ENCODE measurements around the gene MINDY3.
A peak's percentile ranks its signal among the peaks of the same experiment; 100 is the strongest.
"Not testable (repeated sequence)": the region's sequence is repeated elsewhere in the genome, so short reads cannot be mapped to it uniquely, and the experiment has no call there.

The MINDY3 gene

GRCh38 chr10:15780353-15781135, 79.8 kb downstream of the MINDY3 start:
- no peak for DNase-seq (ENCODE audit: low spot score)

- peak; percentile 68 for DNase-seq (ENCODE audit: low spot score)
Measured at GRCh38 chr10:15775513-15775912, 84.8 kb downstream of the MINDY3 start.

DNA sequence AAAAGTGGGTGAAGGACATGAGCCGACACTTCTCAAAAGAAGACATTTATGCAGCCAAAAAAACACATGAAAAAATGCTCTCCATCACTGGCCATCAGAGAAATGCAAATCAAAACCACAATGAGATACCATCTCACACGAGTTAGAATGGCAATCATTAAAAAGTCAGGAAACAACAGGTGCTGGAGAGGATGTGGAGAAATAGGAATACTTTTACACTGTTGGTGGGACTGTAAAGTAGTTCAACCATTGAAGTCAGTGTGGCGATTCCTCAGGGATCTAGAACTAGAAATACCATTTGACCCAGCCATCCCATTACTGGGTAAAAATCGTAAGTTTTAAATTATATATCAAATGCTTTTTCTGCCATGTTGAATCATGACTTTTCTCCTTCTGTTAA, 85.8 kb downstream of the MINDY3 start:
- DNase-seq (ENCODE audit: low spot score) = not testable (repeated sequence)

- no peak for DNase-seq (ENCODE audit: low spot score)
Measured at GRCh38 chr10:15764892-15765454, 95.3 kb downstream of the MINDY3 start.

DNA sequence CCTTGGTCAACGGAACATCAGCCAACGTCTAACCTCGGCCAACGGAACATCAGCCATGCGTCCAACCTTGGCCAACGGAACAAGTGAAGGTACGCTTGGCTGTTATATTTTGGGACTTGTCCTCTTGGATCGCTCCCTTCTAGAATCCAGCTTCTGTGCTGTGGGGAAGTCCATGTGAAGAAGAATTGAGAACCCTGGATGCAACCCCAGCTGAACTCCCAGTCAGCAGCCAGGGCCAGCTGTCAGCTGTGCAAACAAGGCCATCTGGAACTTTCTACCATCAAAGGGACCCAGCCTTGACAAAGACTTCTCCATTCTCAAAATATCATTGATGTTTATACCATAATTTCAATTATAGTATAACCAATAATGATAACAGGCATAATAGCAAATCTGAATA, 97.3 kb downstream of the MINDY3 start:
- DNase-seq (ENCODE audit: low spot score) = no peak

DNA sequence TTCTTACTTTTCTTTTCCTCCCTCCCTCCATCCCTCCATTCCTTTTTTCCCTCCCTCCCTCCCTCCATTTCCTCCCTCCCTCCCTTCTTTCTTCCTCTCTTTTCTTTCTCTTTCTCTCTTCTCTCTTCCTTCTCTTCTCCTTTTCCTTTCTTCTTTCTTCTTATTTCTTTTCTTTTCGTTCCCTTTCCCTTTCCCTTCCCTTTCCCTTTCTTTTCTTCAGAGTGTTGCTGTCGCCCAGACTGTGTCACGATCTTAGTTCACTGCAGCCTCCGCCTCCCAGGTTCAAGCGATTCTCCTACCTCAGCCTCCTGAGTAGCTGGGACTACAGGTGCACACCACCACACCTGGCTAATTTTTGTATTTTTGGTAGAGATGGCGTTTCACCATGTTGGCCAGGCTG, 98.1 kb downstream of the MINDY3 start:
- not testable (repeated sequence) for DNase-seq (ENCODE audit: low spot score)

DNA sequence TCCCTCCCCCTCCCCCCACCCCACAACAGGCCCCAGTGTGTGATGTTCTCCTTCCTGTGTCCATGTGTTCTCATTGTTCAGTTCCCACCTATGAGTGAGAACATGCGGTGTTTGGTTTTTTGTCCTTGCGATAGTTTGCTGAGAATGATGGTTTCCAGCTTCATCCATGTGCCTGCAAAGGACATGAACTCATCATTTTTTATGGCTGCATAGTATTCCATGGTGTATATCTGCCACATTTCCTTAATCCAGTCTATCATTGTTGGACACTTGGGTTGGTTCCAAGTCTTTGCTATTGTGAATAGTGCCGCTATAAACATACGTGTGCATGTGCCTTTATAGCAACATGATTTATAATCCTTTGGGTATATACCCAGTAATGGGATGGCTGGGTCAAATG, 99.1 kb downstream of the MINDY3 start:
- not testable (repeated sequence) for DNase-seq (ENCODE audit: low spot score)

- no peak for DNase-seq (ENCODE audit: low spot score)
Measured at GRCh38 chr10:15760681-15761080, 99.6 kb downstream of the MINDY3 start.

DNA sequence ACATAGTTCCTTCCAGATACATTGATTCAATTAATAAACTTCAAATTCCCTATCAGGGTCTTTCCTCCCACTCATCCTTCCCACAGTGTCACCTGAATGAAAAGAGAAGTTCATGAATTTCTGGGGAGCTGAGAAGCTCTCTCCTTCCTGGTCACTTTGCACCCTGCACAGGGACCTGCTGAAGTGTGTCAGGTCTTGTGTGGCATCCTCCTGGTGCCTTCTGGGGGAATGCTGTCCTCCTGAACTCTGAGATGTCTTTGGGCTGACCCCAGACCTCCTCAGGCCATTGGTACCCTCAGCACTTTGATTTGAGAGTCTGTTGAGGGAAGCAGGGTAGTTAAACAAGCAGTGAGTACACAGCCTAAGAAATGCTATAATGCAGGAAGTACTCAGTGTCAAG, 101.0 kb downstream of the MINDY3 start:
- DNase-seq (ENCODE audit: low spot score) = no peak

- no peak for DNase-seq (ENCODE audit: low spot score)
Measured at GRCh38 chr10:15758618-15759017, 101.7 kb downstream of the MINDY3 start.

DNA sequence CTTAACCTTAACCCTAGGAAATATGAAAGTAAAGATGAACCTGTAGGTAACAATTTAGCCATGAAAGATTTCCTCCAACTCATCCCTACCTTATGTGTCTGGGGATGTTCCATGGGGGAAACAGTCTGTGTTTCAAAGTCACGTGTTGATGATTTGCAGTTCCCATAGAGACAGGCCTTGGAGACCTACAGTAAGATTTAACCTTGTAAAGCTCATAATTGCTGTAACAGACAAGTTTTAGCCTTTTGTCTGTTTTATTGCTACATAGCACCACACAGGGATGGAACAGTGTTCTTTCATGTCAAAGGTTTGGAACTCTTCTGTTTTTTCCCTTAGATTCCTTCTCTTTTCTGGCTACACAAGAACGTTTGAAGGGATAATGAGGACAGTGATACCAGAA, 105.4 kb downstream of the MINDY3 start:
- no peak for DNase-seq (ENCODE audit: low spot score)

DNA sequence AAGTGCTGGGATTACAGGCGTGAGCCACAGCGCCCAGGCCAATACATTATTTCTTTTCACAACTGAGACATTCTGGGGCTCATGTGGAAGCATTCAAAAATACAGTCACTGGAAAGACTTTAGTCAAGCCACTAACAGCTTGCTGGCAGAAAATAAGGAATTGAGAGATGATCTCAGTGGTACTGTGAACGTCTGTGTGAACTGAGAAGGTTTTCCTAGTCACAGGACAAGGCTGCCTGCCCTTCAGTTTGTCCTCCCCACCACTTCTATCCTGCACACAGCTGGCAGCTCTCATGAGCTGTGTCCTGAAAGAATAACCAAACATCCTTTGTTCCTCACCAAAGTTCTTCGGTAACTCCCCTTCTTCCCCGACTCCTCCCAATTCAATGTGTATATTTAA, 109.3 kb downstream of the MINDY3 start:
- no peak for DNase-seq (ENCODE audit: low spot score)

DNA sequence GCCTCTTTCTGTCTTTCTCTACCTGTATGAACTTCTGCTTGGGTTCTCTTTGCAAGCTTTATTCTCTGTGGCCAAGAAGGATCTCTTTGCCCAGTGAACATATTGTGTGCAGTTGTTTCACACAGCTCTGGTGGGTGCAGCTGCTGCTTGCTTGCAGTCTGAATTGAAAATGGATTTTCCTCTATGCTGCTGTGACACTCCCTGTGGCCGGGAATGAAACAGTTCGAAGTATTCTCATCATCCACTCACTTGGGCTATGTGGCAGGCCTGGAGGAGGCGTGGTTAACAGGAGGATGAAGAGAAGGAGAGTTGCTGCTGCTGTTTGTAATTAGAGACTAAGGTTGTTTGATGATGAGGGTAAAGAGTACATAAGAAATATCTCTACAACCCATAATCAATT, 112.2 kb downstream of the MINDY3 start:
- DNase-seq (ENCODE audit: low spot score) = peak; percentile 14

GRCh38 chr10:15747632-15748031, 112.7 kb downstream of the MINDY3 start:
- DNase-seq (ENCODE audit: low spot score) = no peak

DNA sequence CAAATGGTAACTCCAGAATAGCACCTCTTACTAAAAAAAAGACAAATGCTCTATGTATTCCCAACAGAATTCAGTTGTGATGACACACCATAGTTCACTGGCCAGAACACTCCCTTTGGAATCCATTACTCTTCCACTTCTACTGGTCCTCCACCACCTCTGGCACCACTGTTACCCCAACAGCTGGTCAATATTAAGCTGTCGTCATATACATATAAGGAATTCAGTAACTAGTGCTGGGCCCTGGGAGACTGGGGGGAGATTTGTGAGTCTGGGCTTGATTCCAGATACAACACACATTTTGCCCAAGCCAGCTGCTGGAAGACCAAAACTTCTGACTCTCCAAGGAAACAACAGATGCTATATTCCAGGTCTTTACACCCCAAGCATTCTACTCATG, 114.6 kb downstream of the MINDY3 start:
- peak; percentile 29 for DNase-seq (ENCODE audit: low spot score)

DNA sequence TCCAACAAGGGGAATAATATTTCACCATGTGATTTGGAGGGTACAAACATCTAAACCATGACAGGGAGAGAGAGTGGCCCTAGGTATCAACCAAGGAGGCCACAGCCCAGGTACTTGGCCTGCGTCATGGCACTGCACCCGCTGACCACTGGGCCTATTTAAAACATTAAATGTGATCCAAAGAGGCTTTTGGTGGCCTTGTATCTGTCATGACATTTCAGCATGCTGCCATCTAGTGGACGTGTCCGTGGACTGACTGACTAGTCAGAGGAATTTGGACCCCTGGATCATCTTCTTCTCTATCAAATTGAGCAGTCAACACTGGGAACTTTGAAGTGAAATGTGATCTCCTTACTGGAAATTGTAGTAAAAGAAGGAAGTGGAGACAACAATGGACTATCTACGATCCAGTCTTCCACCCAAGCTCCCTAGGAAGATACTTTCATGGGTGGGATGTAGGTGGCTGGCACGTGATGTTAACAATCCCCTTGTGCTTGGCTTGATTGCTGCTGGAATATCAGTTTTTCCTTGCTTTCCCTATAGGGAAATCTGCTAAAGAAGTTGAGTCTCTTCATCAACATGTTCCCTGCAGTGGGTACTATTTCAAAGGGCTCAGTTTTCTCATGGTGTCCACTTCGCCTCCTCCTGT, 116.0 kb downstream of the MINDY3 start:
- peak; percentile 50 for DNase-seq (ENCODE audit: low spot score)

DNA sequence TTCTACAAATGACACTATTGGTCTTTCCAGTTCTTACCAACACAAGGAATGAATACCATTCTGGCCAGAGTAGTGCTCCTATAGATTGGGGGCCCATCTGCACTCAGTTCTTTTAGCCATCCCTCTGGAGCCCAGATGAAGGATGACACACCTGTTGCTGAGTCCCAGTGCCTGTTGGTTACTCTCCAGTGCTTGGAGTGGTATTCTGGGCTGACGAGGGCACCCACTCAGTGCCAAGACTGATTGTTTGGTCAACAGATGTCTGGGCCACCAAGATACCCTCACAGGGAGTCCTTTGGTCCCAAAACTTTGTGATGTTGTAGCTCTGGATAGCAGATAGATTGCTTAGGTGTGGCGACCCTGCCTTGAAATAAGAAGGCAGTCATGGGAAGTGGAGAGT, 116.9 kb downstream of the MINDY3 start:
- no peak for DNase-seq (ENCODE audit: low spot score)

- DNase-seq (ENCODE audit: low spot score) = no peak
Measured at GRCh38 chr10:15742836-15743235, 117.5 kb downstream of the MINDY3 start.

GRCh38 chr10:15742102-15742501, 118.2 kb downstream of the MINDY3 start:
- no peak for DNase-seq (ENCODE audit: low spot score)

DNA sequence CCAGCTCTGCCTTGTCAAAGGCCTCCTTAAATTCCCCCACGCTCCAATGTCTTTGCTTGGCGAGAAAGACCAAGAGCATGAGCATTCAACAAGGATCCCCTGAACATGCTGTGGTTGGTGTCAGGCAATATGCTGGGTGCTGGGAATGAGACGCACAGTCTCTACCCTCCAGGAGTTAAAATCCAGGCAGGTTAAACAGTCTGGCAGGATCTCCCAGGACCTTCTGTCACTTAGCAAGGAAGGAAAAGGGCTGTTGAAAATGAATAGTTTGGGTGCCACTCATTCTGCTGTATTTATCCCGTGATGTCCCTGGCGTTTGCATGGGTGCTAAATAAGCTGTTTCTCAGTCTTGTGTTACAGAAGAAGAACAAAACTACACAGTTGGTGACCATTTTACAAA, 118.7 kb downstream of the MINDY3 start:
- no peak for DNase-seq (ENCODE audit: low spot score)

GRCh38 chr10:15740261-15740660, 120.0 kb downstream of the MINDY3 start:
- DNase-seq (ENCODE audit: low spot score) = no peak

- DNase-seq (ENCODE audit: low spot score) = no peak
Measured at GRCh38 chr10:15739254-15739970, 120.9 kb downstream of the MINDY3 start.
